GM12878 (cell line): ENCODE measurements around the gene MAD2L1BP. TPM values are rescaled to one million over a fixed set of nuclear protein-coding genes. Genes with fewer than 3 reads are reported as not detected.

ENCODE experiments used
- ASH2L ChIP-seq: fragments of 300-600, 200-600 bp; sonication (generic); IDR thresholded peaks from 2 replicates; pipeline ENCODE4 v1.6.1; 2017; ENCODE audit warnings: low read depth, mild to moderate bottlenecking, borderline replicate concordance
- ATF3 ChIP-seq: IDR thresholded peaks from 2 replicates; pipeline ENCODE4 v1.6.1; 2011; ENCODE audit warnings: low read depth, mild to moderate bottlenecking, low read length, moderate library complexity, borderline replicate concordance; ENCODE audit errors: extremely low read depth
- BACH1 ChIP-seq: fragments of 450-650 bp; IDR thresholded peaks from 2 replicates; pipeline ENCODE4 v1.6.1; 2017; ENCODE audit warnings: mild to moderate bottlenecking, borderline replicate concordance
- CEBPZ ChIP-seq: fragments of 150-350 bp; IDR thresholded peaks from 2 replicates; pipeline ENCODE4 v1.6.1; 2016; ENCODE audit warnings: low read depth, low read length
- CUX1 ChIP-seq: IDR thresholded peaks from 2 replicates; pipeline ENCODE4 v1.6.1; 2012; ENCODE audit warnings: improper control_type of control experiment, low read depth, low read length; ENCODE audit not compliant: insufficient replicate concordance
- NBN ChIP-seq: fragments of 450-650 bp; IDR thresholded peaks from 2 replicates; pipeline ENCODE4 v1.6.1; 2016
- NFYA ChIP-seq: IDR thresholded peaks from 2 replicates; pipeline ENCODE4 v1.6.1; 2011; ENCODE audit warnings: low read depth, mild to moderate bottlenecking, low read length, improper control_type of control experiment, borderline replicate concordance
- POLR2A ChIP-seq: IDR thresholded peaks from 2 replicates; pipeline ENCODE4 v1.6.1; 2011; ENCODE audit warnings: low read depth, mild to moderate bottlenecking, low read length
- RELB ChIP-seq: fragments of 450-650 bp; IDR thresholded peaks from 2 replicates; pipeline ENCODE4 v1.6.1; 2017; ENCODE audit warnings: low read depth, mild to moderate bottlenecking, moderate library complexity
- SREBF1 ChIP-seq: IDR thresholded peaks from 2 replicates; pipeline ENCODE4 v1.6.1; 2012; ENCODE audit warnings: mild to moderate bottlenecking, low read length
- SUZ12 ChIP-seq: fragments of 200-600 bp; sonication (generic); IDR thresholded peaks from one replicate; pipeline ENCODE4 v1.6.1; 2018; ENCODE audit warnings: antibody characterized with exemption, mild to moderate bottlenecking; ENCODE audit not compliant: unreplicated experiment
- ZZZ3 ChIP-seq: IDR thresholded peaks from 2 replicates; pipeline ENCODE4 v1.6.1; 2011; ENCODE audit warnings: low read depth; ENCODE audit not compliant: control insufficient read depth, insufficient read length
- polyA plus RNA-seq, 11 experiments: library from polyadenylated mRNA; depleted of rRNA in 4 of 11; unstranded in 6 of 11; stranded (reverse) in 5 of 11; fragments of >200 nt; fragmentation: Nextera tagmentation in 4 of 11; fragmentation: Illumina TruSeq in 1 of 11; extraction: Ambion mirVana in 4 of 11; extraction: Trizol in 1 of 11; gene quantifications; 1 replicate in 1 of 11; 2 replicates in 10 of 11; pipeline versions ENCODE4 v1.2.1 to v1.2.3, GENCODE V29; 2011 to 2016; ENCODE audit warnings: inconsistent platforms in 2 of 11, missing spikeins in 2 of 11, low read depth in 1 of 11
- total RNA-seq, 4 experiments: library from RNA; depleted of rRNA in 3 of 4; stranded (reverse); fragments of >200 nt in 3 of 4; fragmentation: Illumina TruSeq in 1 of 4; extraction: Trizol in 1 of 4; gene quantifications; 2 replicates each; pipeline versions ENCODE4 v1.2.1 to v1.2.3, GENCODE V29; 2013 to 2021
- TF ChIP-seq, protein P1 (sequence below): fragments of 450-650 bp; IDR thresholded peaks from 2 replicates; pipeline ENCODE4 v1.6.1; 2017; ENCODE audit warnings: mild to moderate bottlenecking
- TF ChIP-seq, protein P2 (sequence below): IDR thresholded peaks from 2 replicates; pipeline ENCODE4 v1.6.1; 2011; ENCODE audit warnings: low read depth, low read length, improper control_type of control experiment, borderline replicate concordance

Gene MAD2L1BP
- total and polyA plus RNA-seq, 10 of the 15 experiments (the other 5 are each of a cell fraction or from before 2014, with no cell fraction given), result 39.2 to 155 (median 60.3) TPM

- no peak; the same call in 1 of the 2 replicates for TF ChIP-seq BACH1
- TF ChIP-seq ASH2L, result no peak; the same call in 1 of the 2 replicates
- TF ChIP-seq, protein P1, sequence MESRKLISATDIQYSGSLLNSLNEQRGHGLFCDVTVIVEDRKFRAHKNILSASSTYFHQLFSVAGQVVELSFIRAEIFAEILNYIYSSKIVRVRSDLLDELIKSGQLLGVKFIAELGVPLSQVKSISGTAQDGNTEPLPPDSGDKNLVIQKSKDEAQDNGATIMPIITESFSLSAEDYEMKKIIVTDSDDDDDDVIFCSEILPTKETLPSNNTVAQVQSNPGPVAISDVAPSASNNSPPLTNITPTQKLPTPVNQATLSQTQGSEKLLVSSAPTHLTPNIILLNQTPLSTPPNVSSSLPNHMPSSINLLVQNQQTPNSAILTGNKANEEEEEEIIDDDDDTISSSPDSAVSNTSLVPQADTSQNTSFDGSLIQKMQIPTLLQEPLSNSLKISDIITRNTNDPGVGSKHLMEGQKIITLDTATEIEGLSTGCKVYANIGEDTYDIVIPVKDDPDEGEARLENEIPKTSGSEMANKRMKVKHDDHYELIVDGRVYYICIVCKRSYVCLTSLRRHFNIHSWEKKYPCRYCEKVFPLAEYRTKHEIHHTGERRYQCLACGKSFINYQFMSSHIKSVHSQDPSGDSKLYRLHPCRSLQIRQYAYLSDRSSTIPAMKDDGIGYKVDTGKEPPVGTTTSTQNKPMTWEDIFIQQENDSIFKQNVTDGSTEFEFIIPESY, result no peak
- TF ChIP-seq CEBPZ, result no peak
- no peak for TF ChIP-seq SREBF1
- TF ChIP-seq NFYA, result no peak
- peak; percentile 46 for TF ChIP-seq CUX1
- no peak; the same call in none of the 2 replicates for TF ChIP-seq RELB
- TF ChIP-seq NBN, result peak; percentile 28
- no peak for TF ChIP-seq ZZZ3
- no peak for TF ChIP-seq SUZ12
- TF ChIP-seq POLR2A, result peak; percentile 83
- TF ChIP-seq ATF3, result no peak
- TF ChIP-seq, protein P2, sequence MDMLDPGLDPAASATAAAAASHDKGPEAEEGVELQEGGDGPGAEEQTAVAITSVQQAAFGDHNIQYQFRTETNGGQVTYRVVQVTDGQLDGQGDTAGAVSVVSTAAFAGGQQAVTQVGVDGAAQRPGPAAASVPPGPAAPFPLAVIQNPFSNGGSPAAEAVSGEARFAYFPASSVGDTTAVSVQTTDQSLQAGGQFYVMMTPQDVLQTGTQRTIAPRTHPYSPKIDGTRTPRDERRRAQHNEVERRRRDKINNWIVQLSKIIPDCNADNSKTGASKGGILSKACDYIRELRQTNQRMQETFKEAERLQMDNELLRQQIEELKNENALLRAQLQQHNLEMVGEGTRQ, result no peak
Observed at GRCh38 chr6:43629505-43630300, 5.9 kb upstream of the MAD2L1BP start (continued).
